Endothelial cell of umbilical vein (primary cell): ENCODE results near the gene STON2. TPM values are rescaled to one million over a fixed set of nuclear protein-coding genes. Genes with fewer than 3 reads are reported as not detected.
A peak's percentile ranks its signal among the peaks of the same experiment; 100 is the strongest.

Experiments used
- BruUV-seq: library from RNA; stranded (reverse); fragments of 400-500 nt; replicated peaks from 2 replicates; lab custom pipeline; 2021; lab: Mats Ljungman, UMichigan
- CTCF ChIA-PET: fragments of 300-600, 350-600 bp; sonication (Branson Sonifier 250); formaldehyde crosslinking; loops from one replicate; lab custom pipeline; 2021; ENCODE audit warnings: antibody characterized with exemption, inconsistent platforms; lab: Charles Lee
- POLR2A ChIA-PET: fragments of 300-600, 350-600 bp; sonication (Branson Sonifier 250); formaldehyde crosslinking; loops from one replicate; lab custom pipeline; 2021; ENCODE audit warnings: antibody characterized with exemption, inconsistent platforms; lab: Charles Lee
- DNase-seq: peaks from one replicate; pipeline ENCODE4 v3.0.0-alpha.2; 2011; ENCODE audit warnings: low read depth, low spot score
- FAIRE-seq: peaks from 2 replicates; lab custom pipeline; 2011; peaks lifted over from hg19 to GRCh38; lab: Jason Lieb, UNC
- H2AFZ ChIP-seq: 2 replicates; pipeline ENCODE4 v1.6.0; 2012; ENCODE audit warnings: low read depth, low read length, control low read depth, inconsistent platforms
- H3K27ac ChIP-seq: 2 replicates; pipeline ENCODE4 v1.5.1; 2011; ENCODE audit warnings: low read depth, mild to moderate bottlenecking, control low read depth, low read length, moderate library complexity; ENCODE audit not compliant: insufficient read depth
- H3K27me3 ChIP-seq, 2 experiments: 2 replicates each; pipeline versions ENCODE4 v1.6.0 to v1.6.1; 2011; ENCODE audit warnings: low read length in 2 of 2, mixed read lengths in 1 of 2; ENCODE audit not compliant: control insufficient read depth in 2 of 2, insufficient read depth in 2 of 2
- H3K36me3 ChIP-seq, 2 experiments: 2 replicates in 1 of 2; 3 replicates in 1 of 2; pipeline ENCODE4 v1.5.1; 2011; ENCODE audit warnings: low read length in 2 of 2, mild to moderate bottlenecking in 1 of 2, moderate library complexity in 1 of 2; ENCODE audit not compliant: control insufficient read depth in 2 of 2, insufficient read depth in 2 of 2; ENCODE audit errors: extremely low read depth in 1 of 2
- H3K4me1 ChIP-seq: 3 replicates; pipeline ENCODE4 v1.5.1; 2011; ENCODE audit warnings: mild to moderate bottlenecking, low read length; ENCODE audit not compliant: control insufficient read depth, insufficient read depth; ENCODE audit errors: extremely low read depth
- H3K4me2 ChIP-seq: 2 replicates; pipeline ENCODE4 v1.6.1; 2011; ENCODE audit warnings: low read length, control low read depth, mixed read lengths; ENCODE audit not compliant: insufficient read depth
- H3K4me3 ChIP-seq, 3 experiments: fragments of 200-600 bp in 1 of 3; sonication (generic), shearing (Covaris generic) in 1 of 3; replicated peaks in 1 of 3; 2 replicates each; pipeline ENCODE4 v1.5.1; 2011 to 2016; ENCODE audit warnings: control low read depth in 3 of 3, low read length in 3 of 3, mild to moderate bottlenecking in 2 of 3, inconsistent platforms in 1 of 3, low read depth in 1 of 3, moderate library complexity in 1 of 3; ENCODE audit not compliant: insufficient read depth in 1 of 3
- H3K79me2 ChIP-seq: 2 replicates; pipeline ENCODE4 v1.6.0; 2012; ENCODE audit warnings: low read length, inconsistent platforms; ENCODE audit not compliant: control insufficient read depth, insufficient read depth
- H3K9ac ChIP-seq: replicated peaks from 2 replicates; pipeline ENCODE3; 2011; ENCODE audit warnings: low read length, control low read depth; ENCODE audit not compliant: insufficient read depth; ENCODE audit errors: extremely low read depth
- H3K9me1 ChIP-seq: replicated peaks from 3 replicates; pipeline ENCODE4 v1.6.0; 2011; ENCODE audit warnings: mild to moderate bottlenecking, low read length; ENCODE audit not compliant: control insufficient read depth, insufficient read depth; ENCODE audit errors: extremely low read depth
- H3K9me3 ChIP-seq: replicated peaks from 2 replicates; pipeline ENCODE4 v1.5.1; 2012; ENCODE audit warnings: low read length, inconsistent platforms; ENCODE audit not compliant: control insufficient read depth, insufficient read depth
- H4K20me1 ChIP-seq: replicated peaks from 2 replicates; pipeline ENCODE3; 2011; ENCODE audit warnings: mild to moderate bottlenecking, low read length; ENCODE audit not compliant: control insufficient read depth, insufficient read depth; ENCODE audit errors: extremely low read depth
- FOS ChIP-seq: IDR thresholded peaks from 2 replicates; pipeline ENCODE4 v1.6.1; 2011; ENCODE audit warnings: mild to moderate bottlenecking, low read length, moderate library complexity, borderline replicate concordance; ENCODE audit not compliant: insufficient read depth
- POLR2AphosphoS5 ChIP-seq: IDR thresholded peaks from 2 replicates; pipeline ENCODE4 v1.6.1; 2012; ENCODE audit warnings: low read depth, mild to moderate bottlenecking, control low read depth, low read length, moderate library complexity; ENCODE audit not compliant: insufficient read depth
- dilution Hi-C: fragments of 300-500 bp; cut with MboI; formaldehyde crosslinking; loops from one replicate; pipeline ENCODE4 v1.15.0; 2019; ENCODE audit warnings: low sequenced_read_pairs; ENCODE audit not compliant: extremely low pct_ligation_motif_present
- intact Hi-C: fragments of 100-400 bp; cut with micrococcal nuclease; formaldehyde crosslinking; loops from one replicate; pipeline ENCODE4 v1.10.0; 2022
- polyA plus RNA-seq, 4 experiments: library from polyadenylated mRNA; depleted of rRNA in 3 of 4; stranded (reverse) in 3 of 4; unstranded in 1 of 4; fragments of >200 nt; gene quantifications; 2 replicates each; pipeline versions ENCODE4 v1.2.1 to v1.2.3, GENCODE V29; 2011 to 2012; ENCODE audit warnings: missing spikeins in 1 of 4
- total RNA-seq: library from RNA; stranded (reverse); gene quantifications from 2 replicates; pipeline ENCODE4 v1.2.3, GENCODE V29; 2021
- TF ChIP-seq, protein P1 (sequence below), 2 donors: IDR thresholded peaks; 1 replicate in 1 of 2; 2 replicates in 1 of 2; pipeline ENCODE4 v1.5.1; 2011; ENCODE audit warnings: low read length in 2 of 2, mild to moderate bottlenecking in 2 of 2, moderate library complexity in 2 of 2, control low read depth in 1 of 2, inconsistent platforms in 1 of 2, low read depth in 1 of 2; ENCODE audit not compliant: insufficient read depth in 1 of 2; ENCODE audit errors: extremely low read depth in 1 of 2

STON2 gene
- total and polyA plus RNA-seq, 2 donors (not counting 3 experiments of a cell fraction or from before 2014, with no cell fraction given): not detected

DNA sequence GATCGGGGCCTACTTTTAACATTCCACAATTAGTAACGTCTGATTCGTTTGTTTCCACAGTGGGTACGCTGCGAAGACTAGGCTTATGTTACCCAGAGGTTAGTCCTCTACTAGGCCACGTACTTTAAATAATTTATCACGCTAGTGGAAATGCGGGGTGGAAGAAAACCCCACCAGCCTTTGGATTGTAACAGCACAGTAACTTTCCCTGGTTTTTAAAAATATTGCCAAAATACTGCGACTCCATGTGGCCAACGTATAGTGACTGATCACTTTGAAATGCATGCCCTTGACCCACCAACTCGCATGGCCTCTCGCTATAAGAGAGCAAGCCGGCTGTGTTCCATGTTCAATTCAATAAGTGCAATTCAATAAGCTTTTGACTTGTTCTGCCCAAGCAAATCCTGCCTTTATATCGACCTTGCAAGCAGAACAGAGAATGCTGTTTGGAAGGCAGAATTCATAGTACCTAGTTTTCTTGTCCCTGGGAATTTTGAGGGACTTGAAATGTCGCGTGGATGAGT, 178.5 kb downstream of the STON2 start:
- Histone ChIP-seq H3K9me3 (no peaks in the 10 kb centered on the region), H3K4me3 (peak overlapping the region in 2 of 3 experiments; percentile 34 to 49), H3K9ac (peak overlapping the region; percentile 78), H2AFZ (peak overlapping the region; percentile 70), H3K79me2 (peaks cover 30% of the 10 kb centered on the region), H3K36me3 (no peaks in the 10 kb centered on the region), H3K4me2 (peak overlapping the region; percentile 75), H3K4me1 (peaks cover 18% of the 10 kb centered on the region), H3K27me3 (no peaks in the 10 kb centered on the region), H3K27ac (peak overlapping the region; percentile 91), H4K20me1 (no peaks in the 10 kb centered on the region), H3K9me1 (no peaks in the 10 kb centered on the region)
- TF ChIP-seq POLR2AphosphoS5 (no peak), FOS (no peak)
- TF ChIP-seq, protein P1, sequence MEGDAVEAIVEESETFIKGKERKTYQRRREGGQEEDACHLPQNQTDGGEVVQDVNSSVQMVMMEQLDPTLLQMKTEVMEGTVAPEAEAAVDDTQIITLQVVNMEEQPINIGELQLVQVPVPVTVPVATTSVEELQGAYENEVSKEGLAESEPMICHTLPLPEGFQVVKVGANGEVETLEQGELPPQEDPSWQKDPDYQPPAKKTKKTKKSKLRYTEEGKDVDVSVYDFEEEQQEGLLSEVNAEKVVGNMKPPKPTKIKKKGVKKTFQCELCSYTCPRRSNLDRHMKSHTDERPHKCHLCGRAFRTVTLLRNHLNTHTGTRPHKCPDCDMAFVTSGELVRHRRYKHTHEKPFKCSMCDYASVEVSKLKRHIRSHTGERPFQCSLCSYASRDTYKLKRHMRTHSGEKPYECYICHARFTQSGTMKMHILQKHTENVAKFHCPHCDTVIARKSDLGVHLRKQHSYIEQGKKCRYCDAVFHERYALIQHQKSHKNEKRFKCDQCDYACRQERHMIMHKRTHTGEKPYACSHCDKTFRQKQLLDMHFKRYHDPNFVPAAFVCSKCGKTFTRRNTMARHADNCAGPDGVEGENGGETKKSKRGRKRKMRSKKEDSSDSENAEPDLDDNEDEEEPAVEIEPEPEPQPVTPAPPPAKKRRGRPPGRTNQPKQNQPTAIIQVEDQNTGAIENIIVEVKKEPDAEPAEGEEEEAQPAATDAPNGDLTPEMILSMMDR (IDR thresholded peaks at IDR 0.05; ENCODE audit: extremely low read depth in 1 of 2, insufficient read depth in 1 of 2, low read depth in 1 of 2, low read length in 2 of 2): no peak
- POLR2A ChIA-PET: interaction anchor here (1.6 kb wide), 1 partner anchor 52 kb away, joined by 11 read pairs; no protein-coding TSS in a partner anchor
- no peak for FAIRE-seq
- CTCF ChIA-PET: interaction anchor here (1.0 to 1.1 kb wide), 3 partner anchors 49 to 243 kb away, joined by 3 to 4 read pairs (median 4); no protein-coding TSS in a partner anchor
- no TSS peak for BruUV-seq
- DNase-seq: no peak
- intact Hi-C loops: loop anchor here (5.0 kb wide), 2 partner anchors 216 to 584 kb away; no protein-coding TSS in a partner anchor
- dilution Hi-C loops: no loop called here
